HG03354 (cell line): ENCODE measurements around the gene ABHD15.

Source experiments
- ATAC-seq: cut with Tn5 transposase; IDR thresholded peaks from one replicate; pipeline ENCODE4 v1.9.1; 2021; ENCODE audit warnings: mild to moderate bottlenecking; ENCODE audit not compliant: unreplicated experiment, poor library complexity, severe bottlenecking

Gene ABHD15

DNA sequence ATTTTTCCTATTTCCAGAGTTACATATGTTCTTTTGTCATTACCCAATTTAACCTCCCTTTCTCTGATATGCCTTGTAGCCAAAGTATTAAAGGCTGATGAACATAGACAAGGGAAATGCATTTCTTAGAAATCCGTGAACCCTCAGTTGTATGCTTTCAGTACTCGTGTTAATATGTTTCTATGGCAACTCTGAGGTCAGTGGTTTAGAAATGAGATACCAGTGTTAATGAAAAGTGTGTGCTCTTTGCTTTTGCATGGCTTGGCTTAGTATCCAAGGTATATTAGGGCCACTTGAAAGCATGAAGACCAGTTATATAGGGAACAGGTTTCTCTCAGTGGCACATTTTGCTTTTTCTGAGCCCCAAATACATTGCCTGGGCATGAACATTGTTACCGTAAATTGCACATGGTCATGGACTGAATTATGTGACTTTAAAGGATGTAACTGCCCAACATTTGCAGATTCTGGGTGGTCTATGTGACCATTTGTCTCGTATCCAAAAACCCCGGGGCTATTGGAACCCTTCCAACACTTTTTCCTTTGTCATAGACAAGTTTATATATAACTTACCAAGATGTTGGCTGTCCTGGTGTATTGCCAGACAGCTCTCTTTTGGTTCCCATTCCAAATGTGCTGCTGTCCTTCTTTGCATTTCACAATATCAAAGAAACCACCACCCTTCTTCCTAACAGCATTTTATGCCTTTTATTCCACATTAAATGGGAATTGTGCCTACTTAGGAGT is 17.5 kb downstream of the ABHD15 start:
- no peak for ATAC-seq

DNA sequence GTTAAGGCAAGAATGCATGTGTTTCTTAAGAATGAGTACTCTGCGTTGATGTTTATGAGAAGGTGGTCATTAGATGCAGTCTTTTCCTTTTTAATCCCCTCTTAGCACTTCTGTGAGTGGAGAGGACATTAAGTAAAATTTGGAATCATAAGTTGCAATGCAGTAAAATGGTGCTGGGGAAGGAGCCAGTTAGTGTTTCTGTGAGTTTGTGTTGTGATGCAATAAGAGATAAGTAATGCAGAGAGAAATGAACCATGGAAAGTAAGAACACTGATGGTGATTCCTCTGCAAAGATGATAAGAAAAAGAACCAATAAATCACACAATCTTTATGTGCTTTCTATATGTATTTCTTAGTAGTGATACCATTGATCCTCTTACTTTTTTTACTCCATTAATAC is 20.0 kb downstream of the ABHD15 start:
- ATAC-seq, result no peak

DNA sequence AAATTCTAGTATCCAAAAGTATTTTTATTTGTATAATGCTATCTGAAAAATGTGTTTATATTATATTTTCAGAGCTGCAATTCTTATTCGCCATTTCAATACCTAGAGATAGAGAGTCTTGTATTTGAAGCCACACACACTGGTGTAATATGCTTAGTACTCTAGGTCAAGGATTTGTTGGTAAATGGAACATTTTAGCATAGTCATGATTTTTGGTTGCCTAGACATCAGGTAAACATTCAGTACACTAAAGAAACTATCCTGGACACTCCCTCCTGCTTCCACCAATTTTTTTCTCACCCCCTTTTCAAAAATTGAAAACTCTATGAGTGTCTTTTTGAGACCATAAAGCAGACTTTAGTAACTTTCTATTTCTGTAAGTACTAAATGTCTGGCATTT is 20.8 kb downstream of the ABHD15 start:
- ATAC-seq, result no peak

DNA sequence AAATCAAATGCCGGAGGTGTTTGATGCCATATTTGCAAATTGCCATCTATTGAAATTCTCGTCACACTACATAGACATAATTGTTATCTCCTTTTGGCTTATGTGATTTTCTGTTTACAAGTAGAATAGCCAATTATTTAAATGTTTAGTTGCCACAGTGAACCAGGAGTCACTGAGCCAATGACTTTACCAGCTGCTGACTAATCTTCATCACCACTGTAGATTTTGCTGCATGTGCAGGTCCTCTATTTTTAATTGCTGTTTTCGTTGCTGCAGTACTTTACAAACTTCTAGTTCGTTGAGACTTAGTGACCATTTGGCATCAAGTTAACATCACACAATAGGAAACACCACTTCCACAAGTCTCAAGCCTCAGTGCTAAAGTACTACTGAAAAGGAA is 22.8 kb downstream of the ABHD15 start:
- no peak for ATAC-seq

DNA sequence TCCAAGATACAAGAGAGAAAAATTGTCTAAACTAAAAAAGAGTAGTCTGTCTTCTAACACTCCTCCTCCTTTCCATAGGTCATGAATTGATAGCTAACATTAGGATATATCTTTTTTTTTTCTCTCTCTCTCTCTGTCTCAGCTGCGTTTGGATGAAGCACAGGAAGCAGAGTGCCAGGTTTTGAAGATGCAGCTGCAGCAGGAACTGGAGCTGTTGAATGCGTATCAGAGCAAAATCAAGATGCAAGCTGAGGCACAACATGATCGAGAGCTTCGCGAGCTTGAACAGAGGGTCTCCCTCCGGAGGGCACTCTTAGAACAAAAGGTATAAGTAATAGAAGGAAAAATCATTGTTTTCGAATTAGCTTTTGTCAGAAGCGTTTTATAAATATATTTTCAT is 32.9 kb downstream of the ABHD15 start:
- no peak for ATAC-seq

DNA sequence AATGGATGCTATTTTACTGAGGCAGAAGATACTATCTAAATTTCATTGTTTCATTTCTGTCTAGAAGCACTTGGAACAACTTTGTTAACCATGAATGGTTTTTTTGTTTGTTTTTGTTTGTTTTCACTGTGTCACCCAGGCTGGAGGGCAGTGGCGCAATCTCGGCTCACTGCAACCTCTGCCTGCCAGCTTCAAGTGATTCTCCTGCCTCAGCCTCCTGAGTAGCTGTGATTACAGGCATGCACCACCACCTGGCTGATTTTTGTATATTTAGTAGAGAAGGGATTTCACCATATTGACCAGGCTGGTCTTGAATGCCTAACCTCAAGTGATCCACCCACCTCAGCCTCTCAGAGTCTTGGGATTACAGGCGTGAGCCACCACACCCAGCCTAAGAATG is 40.5 kb downstream of the ABHD15 start:
- no peak for ATAC-seq

DNA sequence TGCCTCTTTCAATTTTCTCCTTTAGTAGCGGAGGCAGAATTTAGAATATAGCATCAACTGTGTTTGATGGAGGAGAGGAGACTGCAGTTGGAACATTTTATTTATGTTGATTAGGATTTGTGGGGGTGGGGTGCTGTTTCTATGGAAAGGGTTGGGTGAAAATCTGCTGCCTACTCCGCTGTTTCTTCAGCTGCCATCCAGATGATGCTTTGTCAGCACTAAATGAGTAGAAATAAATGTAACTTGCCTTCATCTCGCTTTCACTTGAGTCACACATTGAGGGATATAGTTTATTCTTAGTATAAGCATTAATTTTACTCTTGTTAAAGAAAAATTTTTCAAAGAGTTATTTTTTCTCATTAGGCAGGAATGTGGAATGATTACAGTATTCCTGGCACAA is 42.1 kb downstream of the ABHD15 start:
- no peak for ATAC-seq

DNA sequence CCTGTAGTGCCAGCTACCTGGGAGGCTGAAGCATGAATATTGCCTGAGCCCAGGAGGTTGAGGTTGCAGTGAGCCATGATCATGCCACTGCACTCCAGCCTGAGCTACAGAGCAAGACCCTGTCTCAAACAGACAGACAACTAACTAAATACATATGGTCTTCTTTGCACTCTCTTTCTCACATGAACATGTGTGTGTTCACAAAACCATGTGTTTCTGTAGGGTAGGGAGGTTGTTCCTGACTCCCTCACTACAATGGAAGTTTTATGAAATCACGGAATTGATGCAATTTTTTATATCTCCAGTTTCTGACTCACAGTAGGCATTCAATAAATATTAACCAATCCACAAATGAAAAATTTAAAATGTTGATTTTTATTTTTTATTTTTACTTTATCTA is 48.5 kb downstream of the ABHD15 start:
- no peak for ATAC-seq

DNA sequence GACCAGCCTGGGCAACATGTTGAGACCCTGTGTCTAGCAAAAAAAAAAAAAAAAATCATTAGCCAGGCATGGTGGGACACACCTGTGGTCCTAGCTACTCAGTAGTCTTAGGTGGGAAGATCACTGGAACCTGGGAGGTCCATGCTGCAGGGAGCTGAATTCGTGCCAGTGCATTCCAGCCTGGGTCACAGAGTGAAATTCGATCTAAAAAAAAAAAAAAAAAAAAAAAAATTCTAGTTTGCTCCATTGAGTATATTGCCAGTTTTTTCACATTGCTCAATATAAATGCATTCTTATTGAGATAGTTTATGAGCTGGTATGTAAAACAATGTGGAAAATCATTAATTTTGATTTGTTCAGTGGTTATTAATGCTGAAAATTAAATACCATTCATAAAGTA is 52.0 kb downstream of the ABHD15 start:
- no peak for ATAC-seq

DNA sequence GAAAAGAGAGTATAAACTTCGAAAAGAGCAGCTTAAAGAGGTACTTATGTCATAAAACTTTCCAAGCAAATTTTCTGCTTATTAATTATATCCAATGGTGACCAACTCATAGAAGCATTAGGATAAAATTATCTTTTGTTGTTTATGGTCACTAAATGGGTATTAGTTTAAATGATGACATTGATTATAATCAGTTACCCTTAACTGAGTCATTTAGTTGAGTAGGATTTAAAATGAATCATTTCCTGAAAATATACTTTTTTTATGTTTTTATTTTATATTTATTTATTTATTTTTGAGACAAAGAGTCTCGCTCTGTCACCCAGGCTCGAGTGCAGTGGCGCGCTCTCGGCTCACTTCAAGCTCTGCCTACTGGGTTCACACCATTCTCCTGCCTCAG is 55.9 kb downstream of the ABHD15 start:
- no peak for ATAC-seq
